HepG2 (cell line): Measurements from ENCODE around the gene EGLN2. TPM values are rescaled to one million over a fixed set of nuclear protein-coding genes. Genes with fewer than 3 reads are reported as not detected.
"Not testable (repeated sequence)": the region's sequence is repeated elsewhere in the genome, so short reads cannot be mapped to it uniquely, and the experiment has no call there.

Experiments
- ATAC-seq: fragments of 200-7000 bp; cut with Tn5 transposase; 3 replicates; pipeline ENCODE4 v1.9.1; 2020; ENCODE audit warnings: mild to moderate bottlenecking, moderate library complexity
- BruUV-seq: library from RNA; stranded (reverse); fragments of 400-500 nt; replicated peaks from 2 replicates; lab custom pipeline; 2021; lab: Mats Ljungman, UMichigan
- CTCF ChIA-PET: fragments of 300-600 bp; formaldehyde crosslinking; extraction: SDS; loops from one replicate; lab custom pipeline; 2021; ENCODE audit warnings: low total read pairs, inconsistent platforms, low intra/inter-chr PET ratio; lab: Yijun Ruan, JAX
- POLR2A ChIA-PET: fragments of 350-600 bp; sonication (Branson Sonifier 250); formaldehyde crosslinking; loops from one replicate; lab custom pipeline; 2020; ENCODE audit warnings: antibody characterized with exemption, inconsistent platforms; lab: Yijun Ruan, JAX
- DNase-seq: peaks from one replicate; pipeline ENCODE4 v3.0.0-alpha.2; 2015; ENCODE audit warnings: low spot score
- FAIRE-seq: peaks from 3 replicates; lab custom pipeline; 2011; peaks lifted over from hg19 to GRCh38; lab: Jason Lieb, UNC
- H2AFZ ChIP-seq: one replicate; pipeline ENCODE4 v1.6.1; 2011; ENCODE audit warnings: low read length, inconsistent platforms
- H3K27ac ChIP-seq: fragments of 300-600 bp; 3 replicates; pipeline ENCODE4 v1.8.0; 2011; ENCODE audit warnings: mixed run types, mild to moderate bottlenecking, mixed read lengths, low read length, inconsistent platforms; ENCODE audit not compliant: insufficient read depth; ENCODE audit errors: extremely low read length
- H3K27me3 ChIP-seq, 2 experiments: fragments of 200-600 bp in 1 of 2; 2 replicates in 1 of 2; 3 replicates in 1 of 2; pipeline versions ENCODE4 v1.6.0 to v1.8.0; 2011; ENCODE audit warnings: low read length in 2 of 2, mild to moderate bottlenecking in 2 of 2, moderate library complexity in 2 of 2, inconsistent platforms in 1 of 2; ENCODE audit not compliant: insufficient read depth in 2 of 2, control insufficient read depth in 1 of 2
- H3K36me3 ChIP-seq, 2 experiments: fragments of 200-600 bp in 1 of 2; replicated peaks in 1 of 2; 2 replicates in 1 of 2; 3 replicates in 1 of 2; pipeline versions ENCODE4 v1.5.1 to v1.8.0; 2011; ENCODE audit warnings: low read length in 2 of 2, inconsistent platforms in 1 of 2; ENCODE audit not compliant: insufficient read depth in 2 of 2, control insufficient read depth in 1 of 2
- H3K4me1 ChIP-seq: 2 replicates; pipeline ENCODE4 v1.5.1; 2012; ENCODE audit warnings: low read length, inconsistent platforms; ENCODE audit not compliant: insufficient read depth
- H3K4me2 ChIP-seq: 2 replicates; pipeline ENCODE4 v1.6.0; 2011; ENCODE audit warnings: low read depth, low read length, inconsistent platforms
- H3K4me3 ChIP-seq, 3 experiments: fragments of 200-600 bp in 1 of 3; sonication (generic), shearing (Covaris generic) in 1 of 3; replicated peaks in 1 of 3; 2 replicates each; pipeline ENCODE4 v1.5.1; 2011 to 2016; ENCODE audit warnings: low read length in 3 of 3, inconsistent platforms in 2 of 3, low read depth in 2 of 3, mild to moderate bottlenecking in 2 of 3, control low read depth in 1 of 3, mixed read lengths in 1 of 3; ENCODE audit not compliant: insufficient read depth in 1 of 3
- H3K79me2 ChIP-seq: one replicate; pipeline ENCODE4 v1.6.1; 2011; ENCODE audit warnings: low read length, inconsistent platforms; ENCODE audit not compliant: insufficient read depth
- H3K9ac ChIP-seq: 2 replicates; pipeline ENCODE4 v1.6.0; 2011; ENCODE audit warnings: mild to moderate bottlenecking, low read depth, low read length, inconsistent platforms; ENCODE audit not compliant: insufficient read depth
- H3K9me3 ChIP-seq: 2 replicates; pipeline ENCODE4 v1.5.1; 2012; ENCODE audit warnings: mild to moderate bottlenecking, low read length
- H4K20me1 ChIP-seq: 2 replicates; pipeline ENCODE4 v1.6.0; 2011; ENCODE audit warnings: inconsistent platforms, mild to moderate bottlenecking, low read length, moderate library complexity; ENCODE audit not compliant: insufficient read depth
- WGBS: methylation state at CpG from one replicate; pipeline ENCODE4 v1.1.6; 2017; ENCODE audit warnings: low lambda C conversion rate; 5-methylcytosine and 5-hydroxymethylcytosine counted together
- in situ Hi-C: cut with HindIII; loops from 2 replicates; pipeline ENCODE4 v1.10.0; 2017; ENCODE audit warnings: low pct_unique_long_range_greater_than_20kb; ENCODE audit not compliant: extremely low pct_ligation_motif_present
- intact Hi-C: fragments of 100-400 bp; cut with micrococcal nuclease; formaldehyde crosslinking; loops from one replicate; pipeline ENCODE4 v1.10.0; 2022; ENCODE audit not compliant: unreplicated experiment
- polyA plus RNA-seq, 8 experiments: library from polyadenylated mRNA; depleted of rRNA in 3 of 8; stranded (reverse) in 7 of 8; unstranded in 1 of 8; fragments of >200 nt; fragmentation: Illumina TruSeq in 4 of 8; extraction: Trizol in 4 of 8; gene quantifications; 2 replicates each; pipeline versions ENCODE4 v1.2.1 to v1.2.3, GENCODE V29; 2011 to 2016; ENCODE audit warnings: low read depth in 4 of 8, missing spikeins in 1 of 8, mixed read lengths in 1 of 8; ENCODE audit not compliant: insufficient read depth in 1 of 8
- total RNA-seq, 5 experiments: library from RNA; depleted of rRNA; stranded (reverse); fragments of >200 nt; fragmentation: Illumina TruSeq; extraction: Trizol; gene quantifications; 2 replicates each; pipeline ENCODE4 v1.2.3, GENCODE V29; 2016; ENCODE audit warnings: low read depth in 1 of 5

EGLN2 gene
- total and polyA plus RNA-seq, 2 of the 13 experiments (the other 11 are each of a cell fraction or from before 2014, with no cell fraction given): 16.5 to 40.8 TPM

DNA sequence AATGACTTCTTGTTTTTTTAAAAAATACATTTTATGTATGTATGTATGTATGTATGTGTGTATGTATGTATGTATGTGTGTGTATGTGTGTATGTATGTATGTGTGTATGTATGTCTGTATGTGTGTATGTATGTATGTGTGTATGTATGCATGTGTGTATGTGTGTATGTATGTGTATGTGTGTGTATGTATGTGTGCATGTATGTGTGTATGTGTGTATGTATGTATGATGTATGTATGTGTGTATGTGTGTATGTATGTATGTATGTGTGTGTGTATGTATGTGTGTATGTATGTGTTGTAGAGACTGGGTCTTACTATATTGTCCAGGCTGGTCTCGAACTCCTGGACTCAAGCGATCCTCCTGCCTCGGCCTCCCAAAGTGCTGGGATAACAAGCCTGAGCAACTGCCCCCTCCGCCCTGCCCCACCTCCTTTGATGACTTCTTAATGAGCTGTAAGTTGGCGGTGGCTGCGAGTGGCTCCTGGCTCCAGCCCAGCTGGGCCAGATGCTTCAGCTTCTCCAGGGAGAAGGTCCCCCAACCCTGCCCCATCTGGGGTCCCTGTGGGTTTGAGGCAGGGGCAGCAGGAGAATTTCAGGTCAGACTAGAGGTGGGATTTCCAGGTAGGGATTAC, 26.6 kb downstream of the EGLN2 start:
- DNase-seq, H3K36me3 ChIP-seq, intact Hi-C loops, CTCF ChIA-PET, ATAC-seq, H3K4me3 ChIP-seq, H3K9me3 ChIP-seq, in situ Hi-C loops, BruUV-seq, H3K27ac ChIP-seq, H2AFZ ChIP-seq, H3K27me3 ChIP-seq, H4K20me1 ChIP-seq, POLR2A ChIA-PET, H3K9ac ChIP-seq, H3K4me2 ChIP-seq, H3K79me2 ChIP-seq: not testable (repeated sequence)
- H3K4me1 ChIP-seq: peaks cover 28% of the 10 kb centered on the region
- no CpG with 5 or more reads among the region's 6 CpGs for WGBS
- FAIRE-seq: peak; percentile 61

DNA sequence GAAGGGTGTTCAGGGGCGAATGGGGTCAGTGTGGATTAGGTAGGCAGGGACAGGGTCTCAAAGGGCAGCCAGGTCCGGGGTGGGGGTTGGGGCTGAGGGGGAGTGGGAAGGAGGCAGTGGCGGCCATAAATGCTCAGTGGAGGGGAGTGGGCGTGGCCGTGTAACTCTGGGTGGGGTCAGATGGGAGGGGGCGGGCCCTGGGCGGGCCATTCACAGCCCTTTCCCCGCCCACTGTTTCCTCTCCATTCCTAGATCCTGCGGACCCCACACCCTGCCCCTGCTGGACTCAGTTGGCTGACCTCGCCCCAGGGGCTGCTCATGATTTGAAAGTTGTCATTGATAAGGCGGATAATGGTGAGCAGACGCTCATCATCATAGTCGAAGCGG, 27.3 kb downstream of the EGLN2 start:
- H3K9ac ChIP-seq, H2AFZ ChIP-seq, H3K27ac ChIP-seq, BruUV-seq, CTCF ChIA-PET, H3K9me3 ChIP-seq, H4K20me1 ChIP-seq, DNase-seq, intact Hi-C loops, in situ Hi-C loops, FAIRE-seq, H3K36me3 ChIP-seq, H3K79me2 ChIP-seq, ATAC-seq, H3K4me2 ChIP-seq, H3K27me3 ChIP-seq, POLR2A ChIA-PET, H3K4me3 ChIP-seq: not testable (repeated sequence)
- H3K4me1 ChIP-seq: peaks cover 32% of the 10 kb centered on the region
- 93% methylated on average over 8 of the region's 14 CpGs for WGBS
